ENCODE data around the gene TMEM179.

TMEM179 gene

GRCh38 chr14:104598910-104599273, 5.7 kb downstream of the TMEM179 start:
- no peak for DNase-seq (ENCODE audit: low read depth)

- no peak for DNase-seq (ENCODE audit: low read depth)
These were observed 6.3 kb downstream of the TMEM179 start for GRCh38 chr14:104598039-104598909.

GRCh38 chr14:104597576-104597975, 7.0 kb downstream of the TMEM179 start:
- DNase-seq (ENCODE audit: low read depth), result no peak

GRCh38 chr14:104596927-104597351, 7.6 kb downstream of the TMEM179 start:
- DNase-seq (ENCODE audit: low read depth), result no peak

- DNase-seq (ENCODE audit: low read depth), result no peak
These were observed 8.1 kb downstream of the TMEM179 start for GRCh38 chr14:104596451-104596918.

GRCh38 chr14:104595911-104596450, 8.6 kb downstream of the TMEM179 start:
- no peak for DNase-seq (ENCODE audit: low read depth)

- DNase-seq (ENCODE audit: low read depth), result no peak
These were observed 9.4 kb downstream of the TMEM179 start for GRCh38 chr14:104595116-104595675.

- no peak for DNase-seq (ENCODE audit: low read depth)
These were observed 10.1 kb downstream of the TMEM179 start for GRCh38 chr14:104594310-104595046.

- no peak for DNase-seq (ENCODE audit: low read depth)
These were observed 10.8 kb downstream of the TMEM179 start for GRCh38 chr14:104593710-104594136.

GRCh38 chr14:104593241-104593701, 11.3 kb downstream of the TMEM179 start:
- DNase-seq (ENCODE audit: low read depth), result no peak

- DNase-seq (ENCODE audit: low read depth), result no peak
These were observed 11.8 kb downstream of the TMEM179 start for GRCh38 chr14:104592785-104593184.

GRCh38 chr14:104592292-104592672, 12.3 kb downstream of the TMEM179 start:
- no peak for DNase-seq (ENCODE audit: low read depth)

GRCh38 chr14:104591506-104592291, 12.9 kb downstream of the TMEM179 start:
- DNase-seq (ENCODE audit: low read depth), result no peak

GRCh38 chr14:104591031-104591430, 13.5 kb downstream of the TMEM179 start:
- DNase-seq (ENCODE audit: low read depth), result no peak

GRCh38 chr14:104590240-104590965, 14.2 kb downstream of the TMEM179 start:
- no peak for DNase-seq (ENCODE audit: low read depth)

- DNase-seq (ENCODE audit: low read depth), result no peak
These were observed 15.0 kb downstream of the TMEM179 start for GRCh38 chr14:104589338-104590195.

- no peak for DNase-seq (ENCODE audit: low read depth)
These were observed 16.3 kb downstream of the TMEM179 start for GRCh38 chr14:104588066-104588857.

GRCh38 chr14:104587641-104588040, 16.9 kb downstream of the TMEM179 start:
- DNase-seq (ENCODE audit: low read depth), result no peak

Data from amniotic epithelial cell (primary cell).